Muscle layer of duodenum (tissue), 2 donors: Measurements from ENCODE around the gene HOXB2.

ENCODE experiments used
- H3K27ac ChIP-seq: one replicate; pipeline ENCODE4 v1.7.0; 2013; ENCODE audit warnings: mild to moderate bottlenecking, low read length
- H3K27me3 ChIP-seq: one replicate; pipeline ENCODE4 v1.7.0; 2013; ENCODE audit warnings: low read depth, mild to moderate bottlenecking, control low read depth, low read length
- H3K36me3 ChIP-seq, 2 donors: one replicate each; pipeline ENCODE4 v1.7.0; 2013; ENCODE audit warnings: low read length in 2 of 2, control low read depth in 1 of 2, mild to moderate bottlenecking in 1 of 2; ENCODE audit not compliant: insufficient read depth in 2 of 2, control insufficient read depth in 1 of 2
- H3K4me1 ChIP-seq, 2 donors: one replicate each; pipeline ENCODE4 v1.7.0; 2013; ENCODE audit warnings: low read length in 2 of 2, mild to moderate bottlenecking in 2 of 2, control low read depth in 1 of 2, moderate library complexity in 1 of 2; ENCODE audit not compliant: insufficient read depth in 2 of 2, control insufficient read depth in 1 of 2
- H3K4me3 ChIP-seq, 2 donors: one replicate each; pipeline ENCODE4 v1.7.0; 2013; ENCODE audit warnings: low read length in 2 of 2, low read depth in 1 of 2, mild to moderate bottlenecking in 1 of 2
- H3K9me3 ChIP-seq, 2 donors: one replicate each; pipeline ENCODE4 v1.7.0; 2013; ENCODE audit warnings: low read length in 2 of 2, control low read depth in 1 of 2, mild to moderate bottlenecking in 1 of 2; ENCODE audit not compliant: control insufficient read depth in 1 of 2
- donor health status: healthy.

HOXB2 gene

GRCh38 chr17:48588528-48588927 is 43.6 kb upstream of the HOXB2 start:
- H3K27ac ChIP-seq: peak overlapping the region; percentile 89
- no peaks in the 10 kb centered on the region for H3K9me3 ChIP-seq
- H3K36me3 ChIP-seq: no peaks in the 10 kb centered on the region
- peaks cover 9% of the 10 kb centered on the region for H3K27me3 ChIP-seq
- H3K4me3 ChIP-seq: peak overlapping the region; percentile 79 to 88
- H3K4me1 ChIP-seq: peaks cover 6 to 29% of the 10 kb centered on the region in 2 donors

- Histone ChIP-seq H3K4me3 (peak overlapping the region; percentile 79 to 88), H3K4me1 (peaks cover 10 to 34% of the 10 kb centered on the region in 2 donors), H3K27me3 (peaks cover 12% of the 10 kb centered on the region), H3K36me3 (no peaks in the 10 kb centered on the region), H3K27ac (peak overlapping the region; percentile 89), H3K9me3 (no peaks in the 10 kb centered on the region)
Observed at GRCh38 chr17:48588074-48588415, 43.1 kb upstream of the HOXB2 start.

GRCh38 chr17:48587276-48588073 is 42.6 kb upstream of the HOXB2 start:
- Histone ChIP-seq H3K27ac (peak overlapping the region; percentile 89), H3K27me3 (peaks cover 14% of the 10 kb centered on the region), H3K4me3 (peak overlapping the region; percentile 79 to 88), H3K9me3 (no peaks in the 10 kb centered on the region), H3K36me3 (no peaks in the 10 kb centered on the region), H3K4me1 (peaks cover 10 to 40% of the 10 kb centered on the region in 2 donors)

GRCh38 chr17:48586355-48587258 is 41.7 kb upstream of the HOXB2 start:
- peak overlapping the region; percentile 79 to 88 for H3K4me3 ChIP-seq
- peak overlapping the region; percentile 89 for H3K27ac ChIP-seq
- no peaks in the 10 kb centered on the region for H3K36me3 ChIP-seq
- no peaks in the 10 kb centered on the region for H3K9me3 ChIP-seq
- H3K4me1 ChIP-seq: peaks cover 10 to 39% of the 10 kb centered on the region in 2 donors
- H3K27me3 ChIP-seq: peaks cover 18% of the 10 kb centered on the region

DNA sequence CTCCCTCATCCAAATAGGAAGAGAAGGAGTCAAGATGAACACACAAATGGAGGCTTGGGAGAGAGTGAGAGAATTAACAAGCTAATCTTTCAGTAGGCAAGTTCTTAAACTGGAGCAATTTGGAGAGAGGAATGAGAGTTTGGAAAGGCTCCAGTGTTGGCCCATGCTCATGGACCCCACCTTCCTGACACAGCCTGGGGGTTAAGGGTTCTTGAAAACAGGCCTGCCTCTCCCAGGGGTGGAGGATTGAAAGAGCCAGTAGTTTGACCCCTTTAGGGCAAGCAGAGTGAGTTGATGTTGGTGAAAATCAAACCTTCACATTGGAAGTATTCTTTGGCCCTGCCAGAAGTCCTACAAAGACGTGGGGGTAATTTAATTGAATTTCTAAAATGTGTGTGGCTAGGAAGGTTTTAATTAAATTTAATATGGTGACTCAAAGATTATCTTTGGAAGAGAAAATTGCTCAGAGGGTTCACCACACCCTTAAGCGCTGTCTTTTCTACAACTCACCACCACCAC is 39.4 kb upstream of the HOXB2 start:
- H3K4me1 ChIP-seq: peaks cover 10 to 36% of the 10 kb centered on the region in 2 donors
- H3K9me3 ChIP-seq: no peaks in the 10 kb centered on the region
- H3K4me3 ChIP-seq: peak overlapping the region; percentile 27 to 79
- peaks cover 26% of the 10 kb centered on the region for H3K27me3 ChIP-seq
- no peaks in the 10 kb centered on the region for H3K36me3 ChIP-seq
- H3K27ac ChIP-seq: peak overlapping the region; percentile 84

- Histone ChIP-seq H3K9me3 (no peaks in the 10 kb centered on the region), H3K4me1 (peaks cover 10 to 36% of the 10 kb centered on the region in 2 donors), H3K27ac (peak overlapping the region; percentile 84), H3K27me3 (peaks cover 26% of the 10 kb centered on the region), H3K36me3 (no peaks in the 10 kb centered on the region), H3K4me3 (peak overlapping the region; percentile 27 to 79)
Observed at GRCh38 chr17:48583708-48584222, 38.9 kb upstream of the HOXB2 start.

DNA sequence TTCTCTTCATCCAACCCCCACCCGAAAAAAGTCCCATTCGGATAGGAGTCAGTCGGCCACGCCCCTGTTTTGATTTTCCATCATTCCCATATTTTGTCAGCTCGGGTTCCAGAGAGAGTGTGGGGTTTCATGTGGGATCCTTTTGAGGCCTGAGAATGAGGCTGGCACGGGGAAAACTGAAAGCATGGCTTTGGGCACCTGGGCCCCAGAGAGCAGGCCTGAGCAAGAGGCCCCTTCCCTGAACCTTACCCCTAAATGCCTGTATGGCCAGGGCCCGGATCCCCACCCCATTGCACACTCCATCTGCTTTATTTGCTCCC is 37.8 kb upstream of the HOXB2 start:
- peak overlapping the region; percentile 84 for H3K27ac ChIP-seq
- no peaks in the 10 kb centered on the region for H3K36me3 ChIP-seq
- H3K4me3 ChIP-seq: peak overlapping the region; percentile 60 to 76
- peaks cover 26% of the 10 kb centered on the region for H3K27me3 ChIP-seq
- peaks cover 10 to 27% of the 10 kb centered on the region in 2 donors for H3K4me1 ChIP-seq
- H3K9me3 ChIP-seq: no peaks in the 10 kb centered on the region

- Histone ChIP-seq H3K9me3 (no peaks in the 10 kb centered on the region), H3K4me3 (peak overlapping the region; percentile 60 to 76), H3K27ac (peak overlapping the region; percentile 84), H3K27me3 (peaks cover 20% of the 10 kb centered on the region), H3K4me1 (peaks cover 6 to 28% of the 10 kb centered on the region in 2 donors), H3K36me3 (no peaks in the 10 kb centered on the region)
Observed at GRCh38 chr17:48579760-48580554, 35.0 kb upstream of the HOXB2 start.

- H3K36me3 ChIP-seq: no peaks in the 10 kb centered on the region
- H3K27me3 ChIP-seq: peaks cover 20% of the 10 kb centered on the region
- peak overlapping the region; percentile 84 for H3K27ac ChIP-seq
- peaks cover 12 to 34% of the 10 kb centered on the region in 2 donors for H3K4me1 ChIP-seq
- H3K4me3 ChIP-seq: peak overlapping the region; percentile 69 to 72
- H3K9me3 ChIP-seq: no peaks in the 10 kb centered on the region
Observed at GRCh38 chr17:48579471-48579759, 34.5 kb upstream of the HOXB2 start.

- H3K27ac ChIP-seq: peak overlapping the region; percentile 84
- no peaks in the 10 kb centered on the region for H3K36me3 ChIP-seq
- peaks cover 20% of the 10 kb centered on the region for H3K27me3 ChIP-seq
- H3K9me3 ChIP-seq: no peaks in the 10 kb centered on the region
- H3K4me1 ChIP-seq: peaks cover 12 to 33% of the 10 kb centered on the region in 2 donors
- peak overlapping the region; percentile 69 to 72 for H3K4me3 ChIP-seq
Observed at GRCh38 chr17:48578616-48579470, 33.9 kb upstream of the HOXB2 start.
